GM12892 (cell line): ENCODE measurements around the gene ARHGEF4.

ENCODE experiments used
- POLR2A ChIP-seq: IDR thresholded peaks from 2 replicates; pipeline ENCODE4 v1.6.1; 2011; ENCODE audit warnings: low read depth, low read length, control low read depth
- POLR2AphosphoS5 ChIP-seq: IDR thresholded peaks from 2 replicates; pipeline ENCODE4 v1.6.1; 2011; ENCODE audit warnings: low read depth, low read length, control low read depth

DNA sequence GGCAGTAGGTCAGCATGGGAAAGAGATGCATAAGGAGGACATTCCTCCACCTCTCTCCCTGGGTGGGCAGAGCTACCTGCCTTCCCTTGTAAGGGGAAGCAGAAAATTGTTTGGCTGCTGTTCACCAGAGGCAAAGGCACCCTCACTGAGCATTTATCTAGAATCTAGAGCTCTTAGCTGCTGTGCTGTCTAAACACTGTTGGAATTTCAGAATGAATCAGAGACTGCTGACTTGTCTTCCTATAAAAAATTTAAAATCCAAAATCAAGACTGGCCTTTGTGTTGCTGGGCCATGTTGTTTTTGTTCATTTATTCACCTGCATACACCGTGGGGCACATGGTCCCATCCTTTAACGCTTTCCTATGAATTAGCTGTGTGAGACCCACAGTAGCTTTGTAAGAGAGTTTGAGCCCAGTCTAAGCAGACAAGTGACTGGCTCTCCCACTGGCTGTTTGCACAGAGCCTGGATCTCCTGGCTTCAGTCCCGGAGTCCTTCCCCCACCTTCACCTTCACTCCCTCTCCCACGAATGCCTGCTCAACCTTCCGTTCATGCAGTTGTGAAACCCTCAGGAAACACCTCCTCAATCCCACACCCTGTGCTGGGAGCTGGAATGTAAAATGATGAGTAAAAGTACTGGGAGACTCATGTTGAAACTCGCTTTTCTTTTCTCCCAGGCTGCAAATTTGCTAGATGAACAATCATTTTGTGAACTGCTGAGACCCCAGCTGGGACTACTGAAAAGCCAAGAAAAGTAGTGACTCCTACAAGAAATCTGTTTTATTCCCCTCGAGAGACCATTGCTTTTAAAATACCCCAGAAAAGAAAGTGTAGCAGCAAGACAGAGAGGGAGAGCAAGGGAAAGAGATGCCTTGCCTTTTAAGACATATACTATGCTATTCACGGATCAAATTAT lies 180.4 kb downstream of the ARHGEF4 start:
- TF ChIP-seq POLR2A (no peak), POLR2AphosphoS5 (no peak)
